Right lobe of liver (tissue), 6 donors: ENCODE results near the gene MX1. TPM values are rescaled to one million over a fixed set of nuclear protein-coding genes. Genes with fewer than 3 reads are reported as not detected.

Source experiments
- ATAC-seq, 4 donors: fragments of 200-7000 bp; cut with Tn5 transposase; one replicate each; pipeline ENCODE4 v1.9.1; 2020; ENCODE audit warnings: mild to moderate bottlenecking in 4 of 4, moderate library complexity in 4 of 4
- DNase-seq, 3 donors: peaks; one replicate each; pipeline ENCODE4 v3.0.0-alpha.2; 2020
- H3K27ac ChIP-seq, 3 donors: fragments of 200-600 bp; one replicate each; pipeline ENCODE4 v1.8.0; 2022
- H3K27me3 ChIP-seq, 2 donors: fragments of 200-600 bp; one replicate each; pipeline ENCODE4 v1.8.0; 2022
- H3K36me3 ChIP-seq, 4 donors: fragments of 200-600 bp; sonication (generic) in 1 of 4; one replicate each; pipeline versions ENCODE4 v1.5.1 to v1.8.0; 2017 to 2022; ENCODE audit warnings: control low read depth in 1 of 4
- H3K4me1 ChIP-seq, 4 donors: fragments of 200-600 bp; sonication (generic) in 1 of 4; one replicate each; pipeline versions ENCODE4 v1.5.1 to v1.8.0; 2017 to 2022; ENCODE audit warnings: control low read depth in 1 of 4
- H3K4me3 ChIP-seq, 3 donors: fragments of 200-600 bp; one replicate each; pipeline ENCODE4 v1.8.0; 2022
- H3K9me3 ChIP-seq, 4 donors: fragments of 200-600 bp; sonication (generic) in 1 of 4; one replicate each; pipeline versions ENCODE4 v1.5.1 to v1.8.0; 2017 to 2022; ENCODE audit warnings: control low read depth in 1 of 4
- CTCF ChIP-seq, 4 donors: fragments of 200-600 bp in 3 of 4; fragments of 450-650 bp in 1 of 4; IDR thresholded peaks; one replicate each; pipeline versions ENCODE4 v1.5.1 to v1.8.0; 2016 to 2022; ENCODE audit warnings: antibody characterized with exemption in 4 of 4, mild to moderate bottlenecking in 2 of 4
- POLR2A ChIP-seq: fragments of 450-650 bp; IDR thresholded peaks from one replicate; pipeline ENCODE4 v1.6.1; 2017; ENCODE audit warnings: antibody characterized with exemption, mild to moderate bottlenecking
- WGBS: methylation state at CpG from one replicate; pipeline ENCODE4 v1.1.6; 2018; ENCODE audit warnings: low coverage, low lambda C conversion rate; ENCODE audit not compliant: insufficient coverage; ENCODE audit errors: missing lambda C conversion rate; 5-methylcytosine and 5-hydroxymethylcytosine counted together
- intact Hi-C, 2 donors: fragments of 100-400 bp; cut with DNase I; formaldehyde crosslinking; loops; one replicate each; pipeline versions ENCODE4 v1.11.2 to v1.14.1; 2022
- total RNA-seq, 6 experiments: library from RNA; depleted of rRNA in 2 of 6; stranded (reverse); fragments of >200 nt in 2 of 6; fragmentation: NEBNext Ultra II Directional in 3 of 6; extraction: Animal tissue kit (Norgen Biotek cat#: 25700) in 3 of 6; gene quantifications; one replicate each; pipeline versions ENCODE4 v1.1.0 to v1.2.4, GENCODE V29; 2016 to 2023
- donor health status: DM: no; HTN: yes; CAD: no.
- donor health status: DM: no; HTN: no; CAD: no.
- donor health status: DM: no; HTN: no; CAD: no.
- donor health status: DM: no; HTN: yes; CAD: no.
- donor health status: DM: no; HTN: yes; CAD: no.

MX1 gene
- total RNA-seq, 6 experiments from 2014 or later: 6.1 to 25.4 (median 10.5) TPM

GRCh38 chr21:41443562-41443961 is 17.5 kb downstream of the MX1 start:
- no peak overlapping the region for H3K4me3 ChIP-seq
- ATAC-seq (no peak), DNase-seq (no peak)
- TF ChIP-seq POLR2A: no peak
- TF ChIP-seq CTCF (IDR thresholded peaks at IDR 0.05): no peak
- H3K36me3 ChIP-seq: peaks cover 0 to 60% (median 18%) of the 10 kb centered on the region in 4 donors
- H3K27ac ChIP-seq: no peak overlapping the region
- WGBS: 93% methylated on average over 6 of the region's 7 CpGs
- no peaks in the 10 kb centered on the region for H3K4me1 ChIP-seq
- intact Hi-C loops: no loop called here
- no peaks in the 10 kb centered on the region for H3K27me3 ChIP-seq
- H3K9me3 ChIP-seq: no peaks in the 10 kb centered on the region

- DNase-seq: no peak
- intact Hi-C loops: no loop called here
- Histone ChIP-seq H3K9me3 (no peaks in the 10 kb centered on the region), H3K36me3 (peaks cover 0 to 50% (median 22%) of the 10 kb centered on the region in 4 donors), H3K27ac (no peak overlapping the region), H3K27me3 (no peaks in the 10 kb centered on the region), H3K4me3 (no peak overlapping the region), H3K4me1 (no peaks in the 10 kb centered on the region)
- no peak for TF ChIP-seq POLR2A
- TF ChIP-seq CTCF (IDR thresholded peaks at IDR 0.05): no peak
- 81% methylated on average over 8 of the region's 13 CpGs for whole genome bisulfite sequencing
- ATAC-seq: no peak
These were observed 18.8 kb downstream of the MX1 start for GRCh38 chr21:41444703-41445464.

- intact Hi-C loops: no loop called here
- ATAC-seq (no peak), DNase-seq (no peak)
- no peaks in the 10 kb centered on the region for H3K27me3 ChIP-seq
- no peaks in the 10 kb centered on the region for H3K9me3 ChIP-seq
- no peak overlapping the region for H3K4me3 ChIP-seq
- no peak overlapping the region for H3K27ac ChIP-seq
- H3K36me3 ChIP-seq: peaks cover 0 to 47% (median 22%) of the 10 kb centered on the region in 4 donors
- TF ChIP-seq POLR2A (no peak), CTCF (IDR thresholded peaks at IDR 0.05) (no peak)
- no peaks in the 10 kb centered on the region for H3K4me1 ChIP-seq
- 89% methylated on average over 3 of the region's 7 CpGs for WGBS
These were observed 19.4 kb downstream of the MX1 start for GRCh38 chr21:41445465-41445862.

- ATAC-seq: no peak
- no peak for TF ChIP-seq CTCF (IDR thresholded peaks at IDR 0.05)
- Histone ChIP-seq H3K4me1 (no peaks in the 10 kb centered on the region), H3K27ac (no peak overlapping the region), H3K9me3 (no peaks in the 10 kb centered on the region), H3K4me3 (no peak overlapping the region), H3K27me3 (no peaks in the 10 kb centered on the region), H3K36me3 (peaks cover 0 to 43% (median 19%) of the 10 kb centered on the region in 4 donors)
- DNase-seq: no peak
- intact Hi-C loops: no loop called here
- 96% methylated on average over 4 of the region's 4 CpGs for WGBS
These were observed 20.5 kb downstream of the MX1 start for GRCh38 chr21:41446586-41446985.
